ENCODE results near the gene JPH3. TPM values are rescaled to one million over a fixed set of nuclear protein-coding genes. Genes with fewer than 3 reads are reported as not detected.
"Not testable (repeated sequence)": the region's sequence is repeated elsewhere in the genome, so short reads cannot be mapped to it uniquely, and the experiment has no call there.

Gene JPH3
- total RNA-seq, 6 experiments from 2014 or later: 0.07 to 0.12 TPM; not detected in 4

GRCh38 chr16:87723226-87723623 lies 120.9 kb downstream of the JPH3 start:
- WGBS (ENCODE audit: insufficient coverage, low coverage, low lambda C conversion rate, missing lambda C conversion rate): 58% methylated on average over 2 of the region's 12 CpGs
- H3K9me3 ChIP-seq: no peaks in the 10 kb centered on the region
- intact Hi-C loops (cut with DNase I): no loop called here
- H3K4me3 ChIP-seq: no peak overlapping the region
- no peak overlapping the region for H3K27ac ChIP-seq
- H3K4me1 ChIP-seq: no peaks in the 10 kb centered on the region
- DNase-seq (no peak), ATAC-seq (peak in 3 of 4 donors; percentile 18 to 36 (median 33))
- TF ChIP-seq CTCF (IDR thresholded peaks at IDR 0.05) (no peak), POLR2A (IDR thresholded peaks at IDR 0.05) (no peak)
- peaks cover 0 to 3% (median 1%) of the 10 kb centered on the region in 4 donors for H3K36me3 ChIP-seq
- H3K27me3 ChIP-seq: no peaks in the 10 kb centered on the region

DNA sequence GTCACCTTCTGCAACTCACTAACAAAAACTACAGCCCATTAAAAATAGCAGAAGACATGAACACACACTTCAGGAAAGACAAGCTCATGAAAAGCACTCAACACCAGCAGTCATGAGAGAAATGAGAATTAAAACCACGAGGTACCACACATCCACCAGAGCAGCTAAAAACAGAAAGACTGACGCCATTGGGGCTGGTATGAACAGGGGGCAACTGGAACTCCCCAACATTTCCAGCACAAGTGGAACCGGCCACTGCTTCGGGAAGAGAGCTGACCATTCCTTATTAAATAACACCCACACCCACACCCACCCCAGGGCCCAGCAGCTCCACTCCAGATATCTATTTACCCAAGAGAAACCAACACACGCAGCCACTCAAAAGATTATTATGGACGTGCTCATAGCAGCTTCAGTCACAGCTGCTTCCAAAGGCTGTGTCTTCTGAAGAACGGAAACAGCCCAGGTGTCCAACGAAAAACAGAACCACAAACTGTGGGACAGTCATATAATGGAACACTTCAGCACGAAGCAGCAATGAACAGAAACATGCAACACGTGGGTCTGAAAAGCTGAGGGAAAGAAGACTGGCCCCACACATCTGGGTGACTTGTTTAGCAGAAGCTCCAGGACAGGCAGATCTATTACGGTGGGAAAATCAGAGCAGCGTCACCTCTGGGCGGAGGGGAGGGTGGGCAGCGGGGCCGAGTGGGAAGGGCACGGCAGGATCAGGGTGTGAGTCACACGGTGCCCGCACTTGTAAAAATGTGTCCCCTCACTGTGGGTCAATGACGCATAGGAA lies 122.4 kb downstream of the JPH3 start:
- no peak for ATAC-seq
- TF ChIP-seq POLR2A (IDR thresholded peaks at IDR 0.05): no peak
- TF ChIP-seq CTCF (IDR thresholded peaks at IDR 0.05): no peak
- Histone ChIP-seq H3K4me1 (no peaks in the 10 kb centered on the region), H3K4me3 (no peak overlapping the region), H3K27ac (no peak overlapping the region), H3K9me3 (no peaks in the 10 kb centered on the region), H3K36me3 (peaks cover 0 to 10% (median 3%) of the 10 kb centered on the region in 4 donors), H3K27me3 (no peaks in the 10 kb centered on the region)
- intact Hi-C loops (cut with DNase I): no loop called here
- no peak for DNase-seq
- WGBS (ENCODE audit: insufficient coverage, low coverage, low lambda C conversion rate, missing lambda C conversion rate): 87% methylated on average over 16 of the region's 19 CpGs

DNA sequence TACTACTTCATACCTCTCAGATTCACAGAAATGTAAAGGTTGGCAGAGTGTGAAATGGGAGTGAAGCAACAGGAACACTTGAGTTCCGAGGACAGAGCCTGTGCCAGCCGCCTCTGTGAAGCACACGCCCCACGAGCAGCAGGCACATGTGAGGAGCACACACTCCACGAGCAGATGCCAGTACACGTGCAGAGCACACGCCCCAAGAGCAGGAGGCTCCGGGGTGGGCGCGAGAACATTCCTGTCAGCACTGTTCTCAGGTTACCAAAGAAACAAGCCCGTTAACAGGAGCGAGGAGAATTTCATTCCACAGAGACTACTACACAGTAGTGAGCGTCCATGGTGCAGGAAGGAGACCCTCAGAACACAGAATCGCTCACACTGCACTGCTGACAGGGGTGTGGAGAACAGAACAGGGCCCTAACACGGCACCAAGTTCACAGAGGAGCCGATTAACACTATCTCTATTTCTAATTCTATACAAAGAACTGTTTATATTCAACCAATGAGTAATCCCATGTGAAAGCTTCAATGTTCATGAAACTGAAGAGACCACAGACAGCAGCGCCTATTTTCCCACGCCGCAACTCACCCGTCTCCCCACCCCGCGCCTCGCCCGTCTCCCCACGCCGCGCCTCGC lies 123.4 kb downstream of the JPH3 start:
- H3K36me3 ChIP-seq: peaks cover 0 to 16% (median 3%) of the 10 kb centered on the region in 4 donors
- no peaks in the 10 kb centered on the region for H3K27me3 ChIP-seq
- WGBS (ENCODE audit: insufficient coverage, low coverage, low lambda C conversion rate, missing lambda C conversion rate): 85% methylated on average over 5 of the region's 28 CpGs
- no peak for DNase-seq
- intact Hi-C loops (cut with DNase I): no loop called here
- TF ChIP-seq CTCF (IDR thresholded peaks at IDR 0.05) (no peak), POLR2A (IDR thresholded peaks at IDR 0.05) (no peak)
- H3K4me3 ChIP-seq: no peak overlapping the region
- no peaks in the 10 kb centered on the region for H3K4me1 ChIP-seq
- no peaks in the 10 kb centered on the region for H3K9me3 ChIP-seq
- ATAC-seq: no peak
- no peak overlapping the region for H3K27ac ChIP-seq

- H3K4me3 ChIP-seq; intact Hi-C loops (cut with DNase I); H3K27ac ChIP-seq; H3K27me3 ChIP-seq; DNase-seq; H3K9me3 ChIP-seq; H3K4me1 ChIP-seq; ATAC-seq: not testable (repeated sequence)
- H3K36me3 ChIP-seq: peaks cover 0 to 16% (median 3%) of the 10 kb centered on the region in 4 donors
- 97% methylated on average over 27 of the region's 40 CpGs for WGBS (ENCODE audit: insufficient coverage, low coverage, low lambda C conversion rate, missing lambda C conversion rate)
These were observed 124.3 kb downstream of the JPH3 start for GRCh38 chr16:87726577-87726976.

GRCh38 chr16:87727346-87727745 lies 125.0 kb downstream of the JPH3 start:
- H3K4me3 ChIP-seq: no peak overlapping the region
- ATAC-seq: peak in 1 of 4 donors; percentile 17
- intact Hi-C loops (cut with DNase I): no loop called here
- H3K9me3 ChIP-seq: no peaks in the 10 kb centered on the region
- no peak for DNase-seq
- H3K4me1 ChIP-seq: no peaks in the 10 kb centered on the region
- TF ChIP-seq POLR2A (IDR thresholded peaks at IDR 0.05): no peak
- no peak for TF ChIP-seq CTCF (IDR thresholded peaks at IDR 0.05)
- 96% methylated on average over 4 of the region's 16 CpGs for WGBS (ENCODE audit: insufficient coverage, low coverage, low lambda C conversion rate, missing lambda C conversion rate)
- H3K27ac ChIP-seq: no peak overlapping the region
- H3K27me3 ChIP-seq: no peaks in the 10 kb centered on the region
- peaks cover 0 to 16% (median 3%) of the 10 kb centered on the region in 4 donors for H3K36me3 ChIP-seq
